Activated gamma-delta T cell treated with Interleukin-2 at 50 U/mL for 16 hours (primary cell): ENCODE data around the gene TBC1D25.

Experiments used
- DNase-seq: peaks from one replicate; pipeline ENCODE4 v3.0.0-alpha.2; 2020

TBC1D25 gene

GRCh38 chrX:48539345-48540027, at the start of gene TBC1D25:
TSS of gene TBC1D25 (plus strand) at chrX:48539714. CDS start at chrX:48539798, 84 bp downstream.
- peak; percentile 96 for DNase-seq

GRCh38 chrX:48489892-48490291, 49.6 kb upstream of the TBC1D25 start:
- DNase-seq = no peak

DNA sequence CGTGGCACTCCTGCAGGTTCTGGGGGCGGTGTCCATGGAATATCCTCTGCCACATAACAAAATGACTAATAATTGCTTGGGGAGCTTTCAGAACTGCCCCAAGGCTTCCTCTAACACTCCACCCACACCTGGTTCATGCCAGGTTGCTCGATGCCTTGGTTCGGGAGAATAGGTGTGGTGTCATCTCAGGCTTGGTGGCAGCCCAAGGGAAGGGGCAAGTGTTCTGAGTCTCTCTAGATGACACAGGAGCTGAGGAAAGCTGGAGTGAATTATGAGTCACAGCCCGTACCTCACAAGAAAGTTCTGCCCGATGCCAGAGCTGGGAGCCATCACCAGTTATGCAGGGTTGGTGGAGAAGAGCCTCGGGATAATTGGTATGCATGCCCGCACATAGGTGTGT, 48.9 kb upstream of the TBC1D25 start:
- no peak for DNase-seq

DNA sequence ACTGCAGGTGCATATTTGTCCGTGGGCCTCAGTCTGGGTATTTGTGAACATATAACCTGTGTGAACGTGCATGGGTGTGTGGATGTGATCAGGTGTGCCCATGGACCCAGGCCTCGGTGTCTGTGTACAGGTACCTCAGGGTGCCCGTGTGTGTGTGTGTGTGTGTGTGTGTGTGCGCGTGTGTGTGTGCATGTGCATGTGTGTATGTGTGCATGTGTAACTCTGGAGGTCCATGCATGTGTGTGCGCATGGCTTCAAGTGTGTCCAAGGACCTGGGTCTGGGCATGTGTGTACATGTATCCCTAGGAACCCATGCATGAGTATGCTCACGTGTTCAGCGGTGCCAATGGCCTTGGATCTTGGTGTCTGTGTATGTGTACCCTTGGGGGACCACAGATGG, 47.7 kb upstream of the TBC1D25 start:
- DNase-seq = no peak

DNA sequence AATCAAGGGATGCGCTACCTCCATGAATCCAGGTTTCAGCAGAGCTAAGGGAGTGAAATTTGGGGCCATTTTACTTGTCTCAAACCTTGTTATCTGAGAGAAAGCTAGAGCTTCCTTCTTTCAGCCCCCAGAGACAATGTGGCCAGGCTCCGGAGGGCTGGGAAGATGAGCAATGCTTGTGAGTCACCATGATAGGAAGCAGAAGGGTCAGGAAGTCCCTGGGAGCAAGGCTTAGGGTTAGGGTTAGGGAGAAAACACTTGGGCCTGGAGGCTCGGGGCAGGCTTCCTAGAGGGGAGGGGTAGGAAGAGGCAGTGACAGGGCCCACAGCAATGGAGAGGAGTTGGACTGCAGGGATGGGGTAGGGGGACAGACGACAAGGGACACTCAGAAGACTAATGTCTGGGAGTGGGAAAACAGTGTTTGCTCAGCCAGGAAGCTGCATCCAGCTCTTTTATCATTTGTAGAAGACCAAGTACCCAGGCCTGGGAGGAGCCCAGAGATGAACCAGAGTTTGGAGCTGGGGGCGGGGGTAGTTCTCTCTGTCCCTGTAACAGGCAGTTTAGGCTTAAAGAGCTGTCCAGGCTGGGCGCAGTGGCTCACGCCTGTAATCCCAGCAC, 47.1 kb upstream of the TBC1D25 start:
- DNase-seq = no peak

DNA sequence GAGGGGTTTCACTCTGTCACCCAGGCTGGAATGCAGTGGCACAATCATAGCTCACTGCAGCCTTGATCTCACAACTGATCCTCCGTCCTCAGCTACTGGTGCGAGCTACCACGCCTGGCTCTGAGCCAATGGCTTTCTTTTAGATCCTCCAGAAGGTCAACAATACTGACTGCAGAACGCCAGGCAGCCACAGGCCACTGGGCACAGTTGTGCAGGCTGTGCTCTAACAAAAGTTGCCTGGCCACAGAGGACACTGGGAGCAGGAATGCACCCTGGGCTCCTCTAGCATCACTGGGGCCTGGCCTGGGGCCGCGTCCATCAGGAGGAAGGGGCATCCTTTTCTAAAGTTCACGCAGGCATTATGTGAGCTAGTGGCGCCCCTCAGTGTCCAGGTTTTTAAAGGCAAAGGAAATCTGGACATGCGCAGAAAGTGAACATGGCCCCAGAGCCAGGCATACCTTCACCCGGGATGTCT, 45.6 kb upstream of the TBC1D25 start:
- no peak for DNase-seq

GRCh38 chrX:48496660-48497059, 42.9 kb upstream of the TBC1D25 start:
- DNase-seq = no peak

- no peak for DNase-seq
Observed at GRCh38 chrX:48497871-48498270, 41.6 kb upstream of the TBC1D25 start.

DNA sequence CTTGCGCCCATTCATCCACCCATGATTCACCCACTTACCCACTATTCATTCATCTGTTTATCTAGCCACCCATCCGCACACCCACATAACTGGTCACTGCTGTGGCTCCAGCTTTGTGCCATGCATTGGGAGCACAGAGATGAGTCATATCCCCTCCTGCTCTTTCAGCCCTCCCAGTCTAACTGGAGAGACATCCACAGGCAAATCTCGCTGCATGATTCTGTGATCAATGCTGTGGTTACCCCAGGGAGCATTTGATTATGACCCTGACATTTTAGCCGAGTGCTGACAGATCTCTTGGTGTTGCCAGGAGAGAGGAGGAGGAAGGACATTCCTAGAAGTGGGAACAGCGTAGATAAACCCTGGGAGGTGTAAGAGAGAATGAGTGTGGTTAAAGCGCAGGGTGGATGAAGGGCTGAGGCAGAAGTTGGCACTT, 41.1 kb upstream of the TBC1D25 start:
- no peak for DNase-seq

DNA sequence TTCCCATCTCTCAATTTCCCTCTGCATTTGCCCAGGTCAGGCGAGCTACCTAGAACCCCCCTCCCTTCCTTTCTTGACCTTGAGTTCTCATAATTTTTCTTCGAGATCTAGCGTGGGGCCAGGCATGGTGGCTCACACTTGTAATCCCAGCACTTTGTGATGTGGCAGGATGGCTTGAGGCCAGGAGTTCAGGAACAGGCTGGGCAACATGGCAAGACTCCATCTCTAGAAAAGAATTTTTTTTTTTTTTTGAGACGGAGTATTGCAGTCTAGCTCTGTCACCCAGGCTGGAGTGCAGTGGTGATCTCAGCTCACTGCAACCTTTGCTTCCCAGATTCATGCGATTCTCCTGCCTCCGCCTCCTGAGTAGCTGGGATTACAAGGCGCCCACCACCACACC, 35.3 kb upstream of the TBC1D25 start:
- no peak for DNase-seq

GRCh38 chrX:48505481-48505880, 34.0 kb upstream of the TBC1D25 start:
- no peak for DNase-seq

DNA sequence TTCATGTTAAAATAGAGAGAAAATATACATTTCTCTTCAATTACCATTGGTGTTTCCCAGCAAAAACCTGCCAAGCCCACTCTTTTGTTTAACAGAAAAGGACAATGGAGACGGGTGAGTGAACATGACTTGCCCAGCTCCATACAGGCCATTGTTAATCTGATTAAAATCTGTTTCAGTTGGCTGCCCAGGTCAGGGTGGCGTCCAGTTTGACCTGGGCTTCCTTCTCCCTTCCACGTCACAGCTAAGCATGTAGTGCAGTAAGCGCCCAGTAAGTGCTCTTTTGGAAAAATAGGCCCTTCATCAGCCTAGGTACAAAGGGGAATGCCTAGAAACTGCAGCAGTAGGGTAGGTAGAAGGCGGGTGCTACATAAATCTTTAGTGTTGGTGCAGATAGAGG, 32.3 kb upstream of the TBC1D25 start:
- no peak for DNase-seq

- peak; percentile 77 for DNase-seq
Observed at GRCh38 chrX:48508400-48509244, 30.9 kb upstream of the TBC1D25 start, which contains the start of gene PORCN. TSS of gene PORCN (plus strand) at chrX:48508992. CDS start at chrX:48509821, 829 bp downstream.

DNA sequence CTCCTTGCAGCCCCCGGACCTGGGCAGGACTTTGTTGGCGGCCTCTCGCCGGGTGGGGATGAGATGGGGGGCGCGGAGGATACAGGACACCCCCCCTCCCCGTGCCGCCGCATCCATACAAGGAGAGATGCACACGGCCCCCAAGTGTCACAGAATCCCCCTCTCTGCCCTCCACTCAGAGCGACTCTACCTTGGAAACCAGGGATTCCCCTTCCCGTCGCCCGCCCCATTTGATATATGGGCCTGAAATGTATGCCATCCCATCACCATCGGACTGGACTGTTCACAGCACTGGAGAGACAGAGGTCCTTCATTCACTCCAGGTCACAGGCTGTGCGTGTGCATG, 30.3 kb upstream of the TBC1D25 start:
- no peak for DNase-seq

DNA sequence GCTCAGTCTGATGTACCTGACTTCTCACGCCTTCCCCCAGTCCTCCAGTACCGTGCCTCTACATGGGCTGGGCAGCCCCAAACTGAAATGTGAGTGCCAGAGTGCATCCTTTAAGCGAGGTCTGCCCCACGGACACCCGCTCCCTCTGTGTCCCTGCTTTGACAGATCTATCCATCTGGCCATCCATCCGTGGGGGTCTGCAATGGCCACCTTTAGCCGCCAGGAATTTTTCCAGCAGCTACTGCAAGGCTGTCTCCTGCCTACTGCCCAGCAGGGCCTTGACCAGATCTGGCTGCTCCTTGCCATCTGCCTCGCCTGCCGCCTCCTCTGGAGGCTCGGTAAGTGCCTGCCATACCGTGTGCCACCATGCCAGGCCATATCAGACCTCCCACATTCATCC, 29.9 kb upstream of the TBC1D25 start:
- no peak for DNase-seq

- DNase-seq = no peak
Observed at GRCh38 chrX:48511560-48511959, 28.0 kb upstream of the TBC1D25 start.

- DNase-seq = no peak
Observed at GRCh38 chrX:48512371-48512935, 27.1 kb upstream of the TBC1D25 start.

GRCh38 chrX:48513670-48514069, 25.8 kb upstream of the TBC1D25 start:
- DNase-seq = no peak

GRCh38 chrX:48514126-48514806, 25.2 kb upstream of the TBC1D25 start:
- DNase-seq = no peak

DNA sequence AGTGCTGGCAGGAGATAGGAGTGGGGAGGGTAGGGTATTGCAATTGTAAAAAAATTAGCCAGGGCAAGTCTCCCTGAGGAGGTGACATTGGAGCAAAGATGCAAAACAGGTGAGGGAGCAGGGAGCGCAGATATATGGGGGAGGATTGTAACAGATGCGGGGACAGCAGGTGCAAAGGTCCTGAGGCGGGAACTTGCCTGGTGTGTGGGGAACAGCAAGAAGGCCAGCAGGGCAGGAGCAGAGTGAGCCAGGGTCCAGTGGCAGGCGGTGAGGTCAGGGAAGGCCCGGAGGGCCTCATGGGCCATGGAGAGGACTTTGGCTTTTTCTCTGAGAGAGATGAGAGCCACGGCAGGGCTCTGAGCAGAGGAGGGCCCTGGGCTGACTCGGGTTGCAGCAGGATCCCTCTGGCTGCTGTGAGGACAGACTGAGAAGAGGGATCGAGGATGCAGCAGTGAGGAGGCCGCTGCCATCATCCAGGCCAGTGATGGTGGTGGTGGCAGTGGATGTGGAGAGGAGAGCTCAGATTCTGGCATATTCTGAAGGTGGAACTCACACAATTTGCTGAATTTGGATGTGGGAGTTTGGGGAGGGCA, 24.6 kb upstream of the TBC1D25 start:
- no peak for DNase-seq

DNA sequence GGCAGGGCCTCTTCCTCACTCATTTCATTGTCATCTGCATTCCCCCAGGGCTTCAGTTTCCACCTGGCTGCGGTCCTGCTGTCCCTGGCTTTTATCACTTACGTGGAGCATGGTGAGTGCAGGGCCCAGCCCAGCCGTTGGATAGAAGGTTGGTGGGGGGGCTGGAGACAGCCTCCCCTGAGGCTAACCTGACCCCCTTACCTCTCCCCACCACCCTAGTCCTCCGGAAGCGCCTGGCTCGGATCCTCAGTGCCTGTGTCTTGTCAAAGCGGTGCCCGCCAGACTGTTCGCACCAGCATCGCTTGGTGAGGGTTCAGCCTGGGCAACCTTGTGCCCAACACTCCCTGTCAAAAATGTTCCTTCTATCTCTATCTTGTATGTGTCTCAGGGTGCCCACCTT, 23.7 kb upstream of the TBC1D25 start:
- no peak for DNase-seq

GRCh38 chrX:48516285-48516684, 23.2 kb upstream of the TBC1D25 start:
- no peak for DNase-seq
